Liver (tissue), 9 donors: ENCODE results near the gene ABTB2. TPM values are rescaled to one million over a fixed set of nuclear protein-coding genes. Genes with fewer than 3 reads are reported as not detected.

Experiments
- DNase-seq: peaks from one replicate; pipeline ENCODE4 v3.0.0-alpha.2; 2017; ENCODE audit warnings: low spot score
- H3K27ac ChIP-seq, 2 donors: one replicate each; pipeline ENCODE4 v1.7.0; 2013; ENCODE audit warnings: inconsistent platforms in 2 of 2, low read length in 2 of 2, control low read depth in 1 of 2, low read depth in 1 of 2, mild to moderate bottlenecking in 1 of 2
- H3K27me3 ChIP-seq, 4 donors: one replicate each; pipeline versions ENCODE4 v1.6.1 to v1.7.0; 2013; ENCODE audit warnings: low read length in 3 of 4, inconsistent platforms in 1 of 4, mild to moderate bottlenecking in 1 of 4, moderate library complexity in 1 of 4; ENCODE audit not compliant: control insufficient read depth in 4 of 4, insufficient read depth in 4 of 4
- H3K36me3 ChIP-seq, 4 donors: one replicate each; pipeline versions ENCODE4 v1.6.1 to v1.7.0; 2013; ENCODE audit warnings: low read length in 3 of 4, mild to moderate bottlenecking in 3 of 4, low read depth in 1 of 4, moderate library complexity in 1 of 4; ENCODE audit not compliant: control insufficient read depth in 4 of 4, insufficient read depth in 3 of 4
- H3K4me1 ChIP-seq, 4 donors: one replicate each; pipeline versions ENCODE4 v1.6.1 to v1.7.0; 2013; ENCODE audit warnings: low read length in 3 of 4, mild to moderate bottlenecking in 3 of 4, moderate library complexity in 1 of 4; ENCODE audit not compliant: control insufficient read depth in 4 of 4, insufficient read depth in 4 of 4
- H3K4me3 ChIP-seq, 3 donors: one replicate each; pipeline versions ENCODE4 v1.6.1 to v1.7.0; 2013; ENCODE audit warnings: low read length in 3 of 3, control low read depth in 1 of 3, low read depth in 1 of 3, mild to moderate bottlenecking in 1 of 3
- H3K9ac ChIP-seq, 2 donors: one replicate each; pipeline ENCODE4 v1.7.0; 2013; ENCODE audit warnings: low read length in 2 of 2, mild to moderate bottlenecking in 2 of 2, moderate library complexity in 2 of 2, control low read depth in 1 of 2, low read depth in 1 of 2
- H3K9me3 ChIP-seq, 4 donors: one replicate each; pipeline versions ENCODE4 v1.6.1 to v1.7.0; 2013; ENCODE audit warnings: low read length in 3 of 4; ENCODE audit not compliant: control insufficient read depth in 4 of 4
- ATF3 ChIP-seq: IDR thresholded peaks from 2 replicates; pipeline ENCODE4 v1.6.1; 2016; ENCODE audit warnings: antibody characterized with exemption
- EGR1 ChIP-seq, 2 donors: IDR thresholded peaks; 2 replicates each; pipeline ENCODE4 v1.6.1; 2016 to 2018; ENCODE audit warnings: antibody characterized with exemption in 2 of 2, low read depth in 2 of 2
- FOXA1 ChIP-seq: IDR thresholded peaks from 2 replicates; pipeline ENCODE4 v1.6.1; 2016; ENCODE audit warnings: antibody characterized with exemption
- GABPA ChIP-seq, 2 donors: IDR thresholded peaks in 1 of 2; conservative IDR thresholded peaks in 1 of 2; 2 replicates each; pipeline ENCODE4 v1.6.1; 2016; ENCODE audit warnings: antibody characterized with exemption in 2 of 2, mild to moderate bottlenecking in 1 of 2, moderate library complexity in 1 of 2
- JUND ChIP-seq, 2 donors: IDR thresholded peaks; 2 replicates each; pipeline ENCODE4 v1.6.1; 2016; ENCODE audit warnings: antibody characterized with exemption in 2 of 2
- MAX ChIP-seq: IDR thresholded peaks from 2 replicates; pipeline ENCODE4 v1.6.1; 2016; ENCODE audit warnings: antibody characterized with exemption
- NR2F2 ChIP-seq: IDR thresholded peaks from 2 replicates; pipeline ENCODE4 v1.6.1; 2016; ENCODE audit warnings: antibody characterized with exemption
- RAD21 ChIP-seq, 2 donors: IDR thresholded peaks; 2 replicates each; pipeline ENCODE4 v1.6.1; 2016; ENCODE audit warnings: antibody characterized with exemption in 2 of 2, mild to moderate bottlenecking in 2 of 2
- TAF1 ChIP-seq: conservative IDR thresholded peaks from 2 replicates; pipeline ENCODE4 v1.6.1; 2016; ENCODE audit warnings: antibody characterized with exemption, mild to moderate bottlenecking
- YY1 ChIP-seq: IDR thresholded peaks from 2 replicates; pipeline ENCODE4 v1.6.1; 2016; ENCODE audit warnings: antibody characterized with exemption, mild to moderate bottlenecking
- ZBTB33 ChIP-seq: IDR thresholded peaks from 2 replicates; pipeline ENCODE4 v1.6.1; 2016; ENCODE audit warnings: antibody characterized with exemption
- WGBS: extraction: QIAGEN DNeasy Blood & Tissue Kit; methylation state at CpG from one replicate; pipeline ENCODE4 v1.1.7; 2013; 5-methylcytosine and 5-hydroxymethylcytosine counted together
- polyA plus RNA-seq, 2 donors: library from polyadenylated mRNA; stranded (reverse) in 1 of 2; unstranded in 1 of 2; fragments of 200-250 nt in 1 of 2; fragments of >200 nt in 1 of 2; fragmentation: Nextera tagmentation in 1 of 2; extraction: Ambion mirVana in 1 of 2; gene quantifications; one replicate each; pipeline versions ENCODE4 v1.2.1 to v1.2.3, GENCODE V29; 2013 to 2015
- total RNA-seq, 2 donors: library from RNA; depleted of rRNA; stranded (reverse); fragments of >200 nt; gene quantifications; one replicate each; pipeline ENCODE4 v1.2.3, GENCODE V29; 2014
- donor health status: healthy.
- donor health status: healthy.
- donor health status: healthy.
- donor health status: healthy.
- donor health status: healthy.

ABTB2 gene
- total and polyA plus RNA-seq, 4 donors = 2.4 to 8.9 (median 6.1) TPM

GRCh38 chr11:34199525-34199924, 158.3 kb downstream of the ABTB2 start:
- no peaks in the 10 kb centered on the region for H3K4me1 ChIP-seq
- H3K27me3 ChIP-seq = no peaks in the 10 kb centered on the region
- TF ChIP-seq RAD21 (IDR thresholded peaks at IDR 0.05) = no peak
- no peak for TF ChIP-seq NR2F2
- TF ChIP-seq YY1 = no peak
- TF ChIP-seq MAX = no peak
- TF ChIP-seq ZBTB33 = no peak
- WGBS = 78% methylated on average over 5 of the region's 5 CpGs
- no peak for DNase-seq
- no peak overlapping the region for H3K27ac ChIP-seq
- no peaks in the 10 kb centered on the region for H3K9me3 ChIP-seq
- H3K9ac ChIP-seq = no peak overlapping the region
- peaks cover 0 to 13% (median 7%) of the 10 kb centered on the region in 4 donors for H3K36me3 ChIP-seq
- no peak overlapping the region for H3K4me3 ChIP-seq

GRCh38 chr11:34198523-34198922, 159.3 kb downstream of the ABTB2 start:
- Histone ChIP-seq H3K4me1 (no peaks in the 10 kb centered on the region), H3K27me3 (no peaks in the 10 kb centered on the region), H3K9ac (no peak overlapping the region), H3K27ac (no peak overlapping the region), H3K36me3 (peaks cover 0 to 8% (median 6%) of the 10 kb centered on the region in 4 donors), H3K9me3 (no peaks in the 10 kb centered on the region), H3K4me3 (no peak overlapping the region)
- TF ChIP-seq TAF1 (no peak), RAD21 (IDR thresholded peaks at IDR 0.05) (no peak)
- no peak for DNase-seq
- 88% methylated on average over 6 of the region's 6 CpGs for WGBS

GRCh38 chr11:34197256-34197655, 160.6 kb downstream of the ABTB2 start:
- no peak for TF ChIP-seq ATF3
- TF ChIP-seq EGR1 (IDR thresholded peaks at IDR 0.05; ENCODE audit: low read depth in 2 of 2) = no peak
- no peak for TF ChIP-seq FOXA1
- no peak for TF ChIP-seq GABPA (IDR thresholded peaks at IDR 0.05 in 1 of 2, conservative IDR thresholded peaks at IDR 0.05 in 1 of 2)
- no peak for TF ChIP-seq JUND (IDR thresholded peaks at IDR 0.05)
- no peak for TF ChIP-seq RAD21 (IDR thresholded peaks at IDR 0.05)
- Histone ChIP-seq H3K36me3 (peaks cover 0 to 6% (median 5%) of the 10 kb centered on the region in 4 donors), H3K9me3 (no peaks in the 10 kb centered on the region), H3K4me1 (no peaks in the 10 kb centered on the region), H3K9ac (no peak overlapping the region), H3K4me3 (no peak overlapping the region), H3K27ac (no peak overlapping the region), H3K27me3 (no peaks in the 10 kb centered on the region)
- WGBS = 97% methylated on average over 16 of the region's 16 CpGs
- DNase-seq = no peak
